IMR-90 (cell line): ENCODE results near the gene PDS5B.

Experiments
- MAFK ChIP-seq: IDR thresholded peaks from 2 replicates; pipeline ENCODE4 v1.6.1; 2012; ENCODE audit warnings: low read depth, low read length, improper control_type of control experiment
- POLR2A ChIP-seq: IDR thresholded peaks from 2 replicates; pipeline ENCODE4 v1.6.1; 2012; ENCODE audit warnings: mild to moderate bottlenecking, low read depth, low read length
- RAD21 ChIP-seq: IDR thresholded peaks from 2 replicates; pipeline ENCODE4 v1.6.1; 2012; ENCODE audit warnings: low read length, improper control_type of control experiment
- TF ChIP-seq, protein P1 (sequence below): conservative IDR thresholded peaks from 2 replicates; pipeline ENCODE4 v1.5.1; 2012; ENCODE audit warnings: mild to moderate bottlenecking, low read depth, low read length, improper control_type of control experiment

DNA sequence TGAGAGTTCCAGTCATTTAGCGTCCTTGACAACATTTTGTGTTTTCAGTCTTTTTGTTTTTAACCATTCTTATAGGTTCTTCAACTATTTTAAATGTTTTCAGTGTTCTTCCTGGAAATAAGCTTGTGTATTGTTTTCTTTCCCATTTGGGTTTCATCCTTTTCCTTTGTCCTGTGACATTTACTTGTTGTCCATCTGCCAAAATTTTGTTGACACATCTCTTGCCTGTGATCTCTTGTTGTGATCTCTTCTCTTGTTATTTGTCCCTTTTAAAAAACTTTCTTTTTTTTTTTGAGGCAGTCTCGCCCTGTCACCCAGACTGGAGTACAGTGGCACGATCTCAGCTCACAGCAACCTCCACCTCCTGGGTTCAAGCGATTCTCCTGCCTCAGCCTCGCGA is 96.5 kb downstream of the PDS5B start:
- TF ChIP-seq, protein P1, sequence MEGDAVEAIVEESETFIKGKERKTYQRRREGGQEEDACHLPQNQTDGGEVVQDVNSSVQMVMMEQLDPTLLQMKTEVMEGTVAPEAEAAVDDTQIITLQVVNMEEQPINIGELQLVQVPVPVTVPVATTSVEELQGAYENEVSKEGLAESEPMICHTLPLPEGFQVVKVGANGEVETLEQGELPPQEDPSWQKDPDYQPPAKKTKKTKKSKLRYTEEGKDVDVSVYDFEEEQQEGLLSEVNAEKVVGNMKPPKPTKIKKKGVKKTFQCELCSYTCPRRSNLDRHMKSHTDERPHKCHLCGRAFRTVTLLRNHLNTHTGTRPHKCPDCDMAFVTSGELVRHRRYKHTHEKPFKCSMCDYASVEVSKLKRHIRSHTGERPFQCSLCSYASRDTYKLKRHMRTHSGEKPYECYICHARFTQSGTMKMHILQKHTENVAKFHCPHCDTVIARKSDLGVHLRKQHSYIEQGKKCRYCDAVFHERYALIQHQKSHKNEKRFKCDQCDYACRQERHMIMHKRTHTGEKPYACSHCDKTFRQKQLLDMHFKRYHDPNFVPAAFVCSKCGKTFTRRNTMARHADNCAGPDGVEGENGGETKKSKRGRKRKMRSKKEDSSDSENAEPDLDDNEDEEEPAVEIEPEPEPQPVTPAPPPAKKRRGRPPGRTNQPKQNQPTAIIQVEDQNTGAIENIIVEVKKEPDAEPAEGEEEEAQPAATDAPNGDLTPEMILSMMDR, result no peak
- TF ChIP-seq POLR2A (no peak), MAFK (no peak), RAD21 (no peak)
